Stimulated activated memory B cell treated with anti-CD40 and anti-IgM and Interleukin-4, amounts not matched to agents 10 μg/mL and 1 μg/mL and 100 μg/mL, for 72 hours (primary cell): ENCODE results near the gene JPH2.
A peak's percentile ranks its signal among the peaks of the same experiment; 100 is the strongest.
"Not testable (repeated sequence)": the region's sequence is repeated elsewhere in the genome, so short reads cannot be mapped to it uniquely, and the experiment has no call there.

Source experiments
- ATAC-seq: fragments of 150-1000 bp; cut with Tn5 transposase; 2 replicates; pipeline ENCODE4 v1.10.0; 2021
- H3K27ac Mint-ChIP-seq: one replicate; pipeline ENCODE4 v1.8.0; 2022; ENCODE audit warnings: mild to moderate bottlenecking, mixed read lengths
- H3K27me3 Mint-ChIP-seq: one replicate; pipeline ENCODE4 v1.8.0; 2022; ENCODE audit warnings: mixed read lengths
- H3K36me3 Mint-ChIP-seq: one replicate; pipeline ENCODE4 v1.8.0; 2022; ENCODE audit warnings: mixed read lengths
- H3K4me1 Mint-ChIP-seq: one replicate; pipeline ENCODE4 v1.8.0; 2022; ENCODE audit warnings: mixed read lengths
- H3K4me3 Mint-ChIP-seq: one replicate; pipeline ENCODE4 v1.8.0; 2022; ENCODE audit warnings: mild to moderate bottlenecking, moderate library complexity, mixed read lengths
- H3K9me3 Mint-ChIP-seq: one replicate; pipeline ENCODE4 v1.8.0; 2022; ENCODE audit warnings: mixed read lengths

JPH2 gene

GRCh38 chr20:44204156-44204831 lies 17.3 kb upstream of the JPH2 start:
- peaks cover 49% of the 10 kb centered on the region for H3K4me1 Mint-ChIP-seq
- H3K9me3 Mint-ChIP-seq: no peaks in the 10 kb centered on the region
- H3K36me3 Mint-ChIP-seq: peaks cover 34% of the 10 kb centered on the region
- no peaks in the 10 kb centered on the region for H3K27me3 Mint-ChIP-seq
- no peak for ATAC-seq
- no peak overlapping the region for H3K27ac Mint-ChIP-seq
- no peak overlapping the region for H3K4me3 Mint-ChIP-seq

- Mint-ChIP-seq H3K4me1 (peaks cover 38% of the 10 kb centered on the region), H3K36me3 (peaks cover 40% of the 10 kb centered on the region), H3K27me3 (no peaks in the 10 kb centered on the region), H3K27ac (no peak overlapping the region), H3K4me3 (no peak overlapping the region), H3K9me3 (no peaks in the 10 kb centered on the region)
- ATAC-seq: no peak
Measured at GRCh38 chr20:44203161-44203560, 16.2 kb upstream of the JPH2 start.

- ATAC-seq: no peak
- H3K4me1 Mint-ChIP-seq: peaks cover 21% of the 10 kb centered on the region
- H3K4me3 Mint-ChIP-seq: no peak overlapping the region
- H3K27me3 Mint-ChIP-seq: no peaks in the 10 kb centered on the region
- no peaks in the 10 kb centered on the region for H3K9me3 Mint-ChIP-seq
- peaks cover 50% of the 10 kb centered on the region for H3K36me3 Mint-ChIP-seq
- no peak overlapping the region for H3K27ac Mint-ChIP-seq
Measured at GRCh38 chr20:44200983-44201382, 14.0 kb upstream of the JPH2 start.

DNA sequence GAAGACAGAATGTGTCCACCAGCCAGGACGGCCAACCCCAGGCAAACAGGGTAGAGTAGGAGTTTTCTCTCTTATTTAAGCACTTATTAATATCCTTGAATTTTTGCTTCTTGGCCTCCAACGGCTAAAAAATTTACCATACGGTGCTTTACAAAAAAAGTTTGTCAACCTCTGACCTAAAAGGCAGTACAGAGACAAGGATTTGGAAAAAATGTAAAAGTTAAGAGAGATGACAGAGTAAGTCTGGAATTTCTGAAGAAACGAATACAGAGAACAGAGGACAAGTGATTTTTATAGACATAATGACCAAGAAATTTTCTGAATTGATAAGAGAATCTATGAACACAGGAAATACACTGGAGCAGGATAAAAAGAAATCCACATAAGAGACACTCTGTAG lies 13.4 kb upstream of the JPH2 start:
- Mint-ChIP-seq H3K9me3 (no peaks in the 10 kb centered on the region), H3K4me3 (no peak overlapping the region), H3K27ac (peak overlapping the region; percentile 33), H3K4me1 (peaks cover 21% of the 10 kb centered on the region), H3K36me3 (peaks cover 50% of the 10 kb centered on the region), H3K27me3 (no peaks in the 10 kb centered on the region)
- no peak for ATAC-seq

DNA sequence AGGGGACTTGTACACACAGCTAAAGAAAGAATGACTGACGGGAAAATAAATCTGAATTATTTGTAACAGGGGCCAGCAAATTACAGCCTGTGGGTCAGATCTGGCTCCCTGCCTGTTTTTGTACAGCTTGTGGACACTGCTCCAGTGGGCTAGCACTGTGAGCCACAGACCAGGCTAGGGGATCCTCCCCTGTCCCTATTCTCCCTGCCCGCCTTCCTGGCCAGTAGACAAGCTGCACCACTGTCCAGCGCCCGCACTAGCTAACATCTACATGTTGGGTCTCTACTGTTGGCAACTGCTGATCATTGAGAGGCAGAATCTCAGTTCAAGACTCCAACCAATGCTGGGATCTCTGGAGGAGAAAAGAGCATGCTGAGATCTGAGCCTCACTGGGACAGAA lies 12.9 kb upstream of the JPH2 start:
- H3K36me3 Mint-ChIP-seq: peaks cover 50% of the 10 kb centered on the region
- H3K9me3 Mint-ChIP-seq: no peaks in the 10 kb centered on the region
- no peak for ATAC-seq
- peak overlapping the region; percentile 33 for H3K27ac Mint-ChIP-seq
- no peak overlapping the region for H3K4me3 Mint-ChIP-seq
- H3K4me1 Mint-ChIP-seq: peaks cover 21% of the 10 kb centered on the region
- H3K27me3 Mint-ChIP-seq: no peaks in the 10 kb centered on the region

- H3K27ac Mint-ChIP-seq: no peak overlapping the region
- ATAC-seq: no peak
Measured at GRCh38 chr20:44198872-44199271, 11.9 kb upstream of the JPH2 start.

GRCh38 chr20:44196271-44196670 lies 9.3 kb upstream of the JPH2 start:
- no peak overlapping the region for H3K27ac Mint-ChIP-seq

More at GRCh38 chr20:44198872-44199271, 11.9 kb upstream of the JPH2 start:
- no peaks in the 10 kb centered on the region for H3K27me3 Mint-ChIP-seq
- no peaks in the 10 kb centered on the region for H3K9me3 Mint-ChIP-seq
- H3K36me3 Mint-ChIP-seq: peaks cover 50% of the 10 kb centered on the region
- no peak overlapping the region for H3K4me3 Mint-ChIP-seq
- H3K4me1 Mint-ChIP-seq: peaks cover 21% of the 10 kb centered on the region

GRCh38 chr20:44195605-44196004 lies 8.6 kb upstream of the JPH2 start:
- H3K36me3 Mint-ChIP-seq: peaks cover 29% of the 10 kb centered on the region
- H3K27ac Mint-ChIP-seq: no peak overlapping the region
- H3K27me3 Mint-ChIP-seq: no peaks in the 10 kb centered on the region
- peaks cover 5% of the 10 kb centered on the region for H3K4me1 Mint-ChIP-seq
- ATAC-seq: no peak
- H3K9me3 Mint-ChIP-seq: no peaks in the 10 kb centered on the region
- no peak overlapping the region for H3K4me3 Mint-ChIP-seq

More at GRCh38 chr20:44196271-44196670, 9.3 kb upstream of the JPH2 start:
- Mint-ChIP-seq H3K27me3 (no peaks in the 10 kb centered on the region), H3K9me3 (no peaks in the 10 kb centered on the region), H3K36me3 (peaks cover 36% of the 10 kb centered on the region), H3K4me3 (no peak overlapping the region), H3K4me1 (peaks cover 2% of the 10 kb centered on the region)
- no peak for ATAC-seq

- Mint-ChIP-seq H3K4me1 (peaks cover 5% of the 10 kb centered on the region), H3K9me3 (no peaks in the 10 kb centered on the region), H3K36me3 (peaks cover 11% of the 10 kb centered on the region), H3K27ac (no peak overlapping the region), H3K27me3 (peaks cover under 1% of the 10 kb centered on the region), H3K4me3 (no peak overlapping the region)
- no peak for ATAC-seq
Measured at GRCh38 chr20:44193801-44194200, 6.8 kb upstream of the JPH2 start.

- H3K9me3 Mint-ChIP-seq, H3K36me3 Mint-ChIP-seq, H3K27ac Mint-ChIP-seq, ATAC-seq, H3K4me3 Mint-ChIP-seq: not testable (repeated sequence)
- Mint-ChIP-seq H3K4me1 (peaks cover 25% of the 10 kb centered on the region), H3K27me3 (peaks cover 22% of the 10 kb centered on the region)
Measured at GRCh38 chr20:44191640-44192039, 4.7 kb upstream of the JPH2 start.

- not testable (repeated sequence) for H3K9me3 Mint-ChIP-seq, H3K4me3 Mint-ChIP-seq, ATAC-seq, H3K36me3 Mint-ChIP-seq, H3K27ac Mint-ChIP-seq
- H3K27me3 Mint-ChIP-seq: peaks cover 35% of the 10 kb centered on the region
- peaks cover 27% of the 10 kb centered on the region for H3K4me1 Mint-ChIP-seq
Measured at GRCh38 chr20:44190197-44190852, 3.3 kb upstream of the JPH2 start.

DNA sequence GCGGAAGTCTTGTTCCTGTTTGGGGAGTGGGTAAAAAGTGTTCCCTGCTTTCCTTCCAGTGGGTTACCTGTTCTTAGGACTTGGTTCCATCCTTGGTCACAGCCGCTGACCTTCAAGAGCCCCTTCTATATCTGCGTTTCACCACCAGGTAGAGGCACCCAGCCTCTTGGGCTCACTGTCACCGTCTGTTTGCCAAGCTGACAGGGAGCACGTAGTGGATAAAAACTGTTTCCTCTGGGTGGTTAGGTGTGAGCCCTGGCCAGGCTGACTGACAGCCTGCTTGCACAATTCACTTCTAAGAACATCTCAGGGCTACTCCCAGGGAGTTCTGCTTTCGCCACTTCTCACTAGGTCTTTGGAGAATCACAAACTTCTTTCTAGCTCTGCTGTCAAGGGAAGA lies 1.8 kb upstream of the JPH2 start:
- no peak overlapping the region for H3K27ac Mint-ChIP-seq
- ATAC-seq: no peak

DNA sequence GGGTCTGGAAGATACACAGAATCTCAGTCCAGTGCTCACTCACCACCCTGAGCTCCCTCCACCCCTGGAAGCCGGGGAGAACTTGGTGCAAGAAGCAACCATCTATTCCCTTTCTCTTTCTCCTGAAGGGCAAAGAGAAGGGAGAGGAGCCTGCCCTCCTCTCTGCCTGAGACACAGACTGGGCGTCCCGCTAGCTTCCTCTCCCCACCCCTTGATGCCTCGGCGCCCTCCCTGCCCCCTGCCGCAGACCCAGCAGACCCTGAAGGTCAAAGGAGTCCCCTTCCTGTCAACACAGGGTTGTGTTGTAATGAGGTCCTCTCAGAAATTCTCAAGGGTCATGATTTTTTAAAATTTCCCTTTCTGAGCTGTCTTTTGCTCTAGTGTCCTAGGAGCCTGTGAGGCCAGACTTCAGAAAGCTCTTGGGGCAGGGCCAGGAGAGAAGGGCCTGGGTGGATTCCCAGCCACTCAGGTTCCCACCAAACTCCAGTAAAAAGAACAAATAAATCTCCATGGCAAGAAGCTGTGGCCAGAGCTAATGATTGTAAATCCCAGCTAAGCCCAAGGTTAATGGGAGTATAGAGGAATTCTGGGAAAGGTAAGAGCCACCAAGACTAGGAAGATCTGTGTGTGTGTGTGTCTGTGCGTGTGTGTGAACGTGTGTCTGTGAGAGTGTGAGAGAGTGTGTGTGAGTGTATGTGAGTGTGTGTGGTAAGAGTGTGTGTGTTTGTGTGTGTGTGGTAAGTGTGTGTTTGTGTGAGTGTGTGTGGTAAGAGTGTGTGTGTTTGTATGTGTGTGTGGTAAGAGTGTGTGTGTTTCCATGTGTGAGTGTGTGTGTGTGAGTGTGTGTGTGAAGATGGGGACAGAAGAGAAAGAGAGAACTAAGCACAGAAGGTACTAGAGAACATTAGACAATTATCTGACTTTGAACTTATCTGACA lies 1.1 kb upstream of the JPH2 start:
- Mint-ChIP-seq H3K4me3 (peak overlapping the region; percentile 13), H3K36me3 (no peaks in the 10 kb centered on the region), H3K4me1 (peaks cover 27% of the 10 kb centered on the region), H3K27me3 (peaks cover 45% of the 10 kb centered on the region), H3K9me3 (no peaks in the 10 kb centered on the region), H3K27ac (no peak overlapping the region)
- peak; percentile 75 for ATAC-seq

More for the DNA sequence above, 1.8 kb upstream of the JPH2 start:
- no peak overlapping the region for H3K4me3 Mint-ChIP-seq
- H3K9me3 Mint-ChIP-seq: no peaks in the 10 kb centered on the region
- H3K36me3 Mint-ChIP-seq: no peaks in the 10 kb centered on the region
- peaks cover 27% of the 10 kb centered on the region for H3K4me1 Mint-ChIP-seq
- peaks cover 45% of the 10 kb centered on the region for H3K27me3 Mint-ChIP-seq

- H3K27me3 Mint-ChIP-seq: peaks cover 58% of the 10 kb centered on the region
- no peak for ATAC-seq
- H3K4me1 Mint-ChIP-seq: peaks cover 27% of the 10 kb centered on the region
- H3K36me3 Mint-ChIP-seq: no peaks in the 10 kb centered on the region
- no peak overlapping the region for H3K4me3 Mint-ChIP-seq
- no peaks in the 10 kb centered on the region for H3K9me3 Mint-ChIP-seq
- H3K27ac Mint-ChIP-seq: no peak overlapping the region
Measured at GRCh38 chr20:44186674-44187053, 324 bp downstream of the JPH2 start.

GRCh38 chr20:44186201-44186600 lies 787 bp downstream of the JPH2 start:
- Mint-ChIP-seq H3K4me1 (peaks cover 27% of the 10 kb centered on the region), H3K4me3 (no peak overlapping the region), H3K9me3 (no peaks in the 10 kb centered on the region), H3K27ac (no peak overlapping the region), H3K27me3 (peaks cover 63% of the 10 kb centered on the region), H3K36me3 (no peaks in the 10 kb centered on the region)
- no peak for ATAC-seq
